WI38 (cell line): ENCODE results near the gene SLC35B2.
A peak's percentile ranks its signal among the peaks of the same experiment; 100 is the strongest.
"Not testable (repeated sequence)": the region's sequence is repeated elsewhere in the genome, so short reads cannot be mapped to it uniquely, and the experiment has no call there.

Source experiments
- H3K4me3 ChIP-seq: 2 replicates; pipeline ENCODE4 v1.5.1; 2011; ENCODE audit warnings: low read depth, mild to moderate bottlenecking, control low read depth, low read length
- TF ChIP-seq, protein P1 (sequence below): IDR thresholded peaks from 2 replicates; pipeline ENCODE4 v1.5.1; 2012; ENCODE audit warnings: low read depth, mild to moderate bottlenecking, control low read depth, low read length

SLC35B2 gene

DNA sequence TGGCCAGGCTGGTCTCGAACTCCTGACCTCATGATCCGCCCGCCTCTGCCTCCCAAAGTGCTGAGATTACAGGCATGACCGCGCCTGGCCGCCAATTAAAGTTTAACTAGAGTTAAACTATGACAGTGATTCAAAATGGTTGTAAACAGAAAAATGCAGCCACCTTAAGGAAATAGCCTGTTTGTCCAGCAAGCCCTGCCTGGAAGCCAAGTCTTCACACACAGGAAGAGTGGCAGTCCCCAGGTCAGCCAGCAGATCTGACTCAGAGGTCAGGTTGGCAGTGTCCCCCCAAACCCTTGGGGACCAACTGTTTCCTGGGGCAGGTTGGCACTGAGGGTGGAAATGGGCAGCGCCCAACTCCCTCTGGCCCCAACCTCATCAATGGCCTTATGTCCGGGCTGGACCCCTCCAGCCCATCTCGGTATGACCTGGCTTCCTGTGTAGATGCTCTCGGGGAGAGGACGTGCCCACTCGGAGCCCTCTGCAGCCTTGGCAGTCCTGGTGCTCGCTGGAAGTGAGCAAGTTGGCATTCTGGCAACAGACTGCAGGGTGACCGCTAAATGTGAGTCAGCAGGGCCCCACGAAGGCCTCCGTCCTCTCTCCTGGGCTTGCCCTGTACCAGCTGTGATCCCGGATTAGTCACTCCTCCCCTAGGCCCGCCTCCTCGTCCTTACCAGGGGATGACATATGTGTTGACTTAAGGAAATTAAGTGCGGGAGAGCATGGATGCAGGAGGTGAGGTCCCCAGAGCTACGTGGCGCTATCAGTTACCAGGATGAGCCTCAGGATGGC is 20.1 kb downstream of the SLC35B2 start:
- TF ChIP-seq, protein P1, sequence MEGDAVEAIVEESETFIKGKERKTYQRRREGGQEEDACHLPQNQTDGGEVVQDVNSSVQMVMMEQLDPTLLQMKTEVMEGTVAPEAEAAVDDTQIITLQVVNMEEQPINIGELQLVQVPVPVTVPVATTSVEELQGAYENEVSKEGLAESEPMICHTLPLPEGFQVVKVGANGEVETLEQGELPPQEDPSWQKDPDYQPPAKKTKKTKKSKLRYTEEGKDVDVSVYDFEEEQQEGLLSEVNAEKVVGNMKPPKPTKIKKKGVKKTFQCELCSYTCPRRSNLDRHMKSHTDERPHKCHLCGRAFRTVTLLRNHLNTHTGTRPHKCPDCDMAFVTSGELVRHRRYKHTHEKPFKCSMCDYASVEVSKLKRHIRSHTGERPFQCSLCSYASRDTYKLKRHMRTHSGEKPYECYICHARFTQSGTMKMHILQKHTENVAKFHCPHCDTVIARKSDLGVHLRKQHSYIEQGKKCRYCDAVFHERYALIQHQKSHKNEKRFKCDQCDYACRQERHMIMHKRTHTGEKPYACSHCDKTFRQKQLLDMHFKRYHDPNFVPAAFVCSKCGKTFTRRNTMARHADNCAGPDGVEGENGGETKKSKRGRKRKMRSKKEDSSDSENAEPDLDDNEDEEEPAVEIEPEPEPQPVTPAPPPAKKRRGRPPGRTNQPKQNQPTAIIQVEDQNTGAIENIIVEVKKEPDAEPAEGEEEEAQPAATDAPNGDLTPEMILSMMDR, result no peak
- peak overlapping the region; percentile 62 for H3K4me3 ChIP-seq

GRCh38 chr6:44235891-44236516 is 21.3 kb downstream of the SLC35B2 start:
- TF ChIP-seq, protein P1, result no peak
- no peak overlapping the region for H3K4me3 ChIP-seq

DNA sequence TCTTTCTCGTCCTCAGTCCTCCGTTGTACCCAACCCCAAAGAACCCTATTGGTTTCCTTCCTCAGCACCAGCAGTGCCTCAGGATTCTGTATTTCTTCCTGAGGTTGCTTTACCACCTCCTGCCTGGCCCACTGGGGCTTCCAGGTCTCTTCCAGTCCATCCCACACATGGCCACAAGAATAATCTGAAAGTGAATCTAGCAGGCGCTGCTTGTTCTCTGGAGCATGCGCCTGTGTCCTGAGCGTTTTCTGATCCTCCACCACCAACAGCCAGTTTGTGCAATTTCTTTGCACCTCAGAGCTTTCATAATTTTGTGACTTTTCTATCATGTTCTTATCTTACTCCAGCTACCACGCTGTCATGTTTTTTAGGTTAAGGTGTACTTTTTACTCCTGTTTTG is 22.1 kb downstream of the SLC35B2 start:
- TF ChIP-seq, protein P1, result no peak
- H3K4me3 ChIP-seq, result no peak overlapping the region

GRCh38 chr6:44234101-44235025 is 23.0 kb downstream of the SLC35B2 start:
- TF ChIP-seq, protein P1, result peak; percentile 86
- H3K4me3 ChIP-seq, result no peak overlapping the region

DNA sequence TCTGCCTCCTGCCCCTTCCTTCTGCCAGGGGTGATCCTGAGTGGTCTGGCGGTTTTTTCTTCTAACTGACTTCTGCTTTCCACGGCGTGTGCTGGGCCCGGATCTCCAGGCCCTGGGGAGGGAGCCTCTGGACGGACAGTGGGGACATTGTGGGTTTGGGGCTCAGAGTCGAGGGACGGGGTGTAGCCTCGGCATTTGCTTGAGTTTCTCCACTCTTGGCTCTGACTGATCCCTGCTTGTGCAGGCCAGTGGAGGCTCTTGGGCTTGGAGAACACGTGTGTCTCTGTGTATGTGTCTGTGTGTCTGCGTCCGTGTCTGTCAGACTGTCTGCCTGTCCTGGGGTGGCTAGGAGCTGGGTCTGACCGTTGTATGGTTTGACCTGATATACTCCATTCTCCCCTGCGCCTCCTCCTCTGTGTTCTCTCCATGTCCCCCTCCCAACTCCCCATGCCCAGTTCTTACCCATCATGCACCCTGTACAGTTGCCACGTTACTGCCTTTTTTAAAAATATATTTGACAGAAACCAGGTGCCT is 23.7 kb downstream of the SLC35B2 start:
- TF ChIP-seq, protein P1, result no peak
- no peak overlapping the region for H3K4me3 ChIP-seq

DNA sequence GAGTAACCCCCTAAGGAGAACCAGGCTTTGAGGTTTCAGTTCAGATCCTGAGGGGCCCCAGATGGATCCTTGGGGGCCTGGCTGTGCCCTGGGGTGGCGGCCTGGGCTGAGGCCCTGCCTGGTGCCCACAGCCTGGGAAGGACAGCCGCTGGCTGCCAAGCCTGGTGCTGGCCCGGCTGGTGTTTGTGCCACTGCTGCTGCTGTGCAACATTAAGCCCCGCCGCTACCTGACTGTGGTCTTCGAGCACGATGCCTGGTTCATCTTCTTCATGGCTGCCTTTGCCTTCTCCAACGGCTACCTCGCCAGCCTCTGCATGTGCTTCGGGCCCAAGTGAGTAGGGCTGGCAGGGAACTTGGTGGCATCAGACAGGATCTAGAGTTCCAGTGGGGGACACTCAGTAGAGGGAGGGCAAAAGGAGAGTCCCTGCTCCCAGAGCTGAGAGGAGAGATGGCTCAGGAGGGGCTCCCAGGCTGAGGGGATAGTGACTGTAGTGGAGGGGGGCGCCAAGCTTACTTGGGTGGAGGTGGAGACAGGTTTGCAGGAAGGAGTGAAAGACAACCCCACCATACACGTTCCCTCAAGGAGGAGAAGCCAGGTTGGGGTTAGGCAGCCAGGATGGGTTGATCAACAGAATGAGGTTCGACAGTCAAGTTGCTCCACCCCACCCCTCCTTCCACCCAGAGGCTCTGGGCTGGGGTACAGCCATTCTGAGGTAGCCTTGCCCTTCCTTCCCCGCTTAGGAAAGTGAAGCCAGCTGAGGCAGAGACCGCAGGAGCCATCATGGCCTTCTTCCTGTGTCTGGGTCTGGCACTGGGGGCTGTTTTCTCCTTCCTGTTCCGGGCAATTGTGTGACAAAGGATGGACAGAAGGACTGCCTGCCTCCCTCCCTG is 24.4 kb downstream of the SLC35B2 start:
- TF ChIP-seq, protein P1, result no peak
- no peak overlapping the region for H3K4me3 ChIP-seq

GRCh38 chr6:44231426-44231825 is 25.9 kb downstream of the SLC35B2 start:
- H3K4me3 ChIP-seq, result not testable (repeated sequence)
